KMS-11 (cell line): ENCODE results near the gene ACAD8.

ENCODE experiments used
- H2AFZ ChIP-seq: fragments of 200-600 bp; sonication (generic); 2 replicates; pipeline ENCODE4 v1.6.1; 2016; ENCODE audit warnings: antibody characterized with exemption, mixed run types, low read depth
- H3K27ac ChIP-seq: fragments of 200-600 bp; sonication (generic); 2 replicates; pipeline ENCODE4 v1.6.1; 2016; ENCODE audit warnings: mild to moderate bottlenecking, mixed run types
- H3K27me3 ChIP-seq: fragments of 200-600 bp; sonication (generic); 2 replicates; pipeline ENCODE4 v1.6.1; 2017; ENCODE audit warnings: mild to moderate bottlenecking, low read depth, mixed run types, moderate library complexity; ENCODE audit not compliant: insufficient read depth
- H3K36me3 ChIP-seq: fragments of 200-600 bp; sonication (generic); 2 replicates; pipeline ENCODE4 v1.6.1; 2017; ENCODE audit warnings: mild to moderate bottlenecking, mixed run types; ENCODE audit not compliant: insufficient read depth
- H3K4me1 ChIP-seq: fragments of 200-600 bp; sonication (generic); 2 replicates; pipeline ENCODE4 v1.6.1; 2016; ENCODE audit warnings: mild to moderate bottlenecking, low read depth, mixed run types; ENCODE audit not compliant: poor library complexity, severe bottlenecking
- H3K4me2 ChIP-seq: fragments of 200-600 bp; sonication (generic); 2 replicates; pipeline ENCODE4 v1.7.0; 2016; ENCODE audit warnings: mild to moderate bottlenecking, mixed run types
- H3K4me3 ChIP-seq: fragments of 200-600 bp; sonication (generic); IDR thresholded peaks from 2 replicates; pipeline ENCODE4 v1.6.1; 2017; ENCODE audit warnings: low read depth, low read length, mixed read lengths; ENCODE audit not compliant: insufficient read depth
- H3K79me2 ChIP-seq: fragments of 200-600 bp; sonication (generic); 2 replicates; pipeline ENCODE4 v1.6.1; 2016; ENCODE audit warnings: low read depth, mixed run types; ENCODE audit not compliant: insufficient read depth
- H3K9ac ChIP-seq: fragments of 200-600 bp; sonication (generic); 2 replicates; pipeline ENCODE4 v1.6.1; 2016; ENCODE audit warnings: mild to moderate bottlenecking, mixed run types
- H4K20me1 ChIP-seq: fragments of 200-600 bp; sonication (generic); 2 replicates; pipeline ENCODE4 v1.6.1; 2016; ENCODE audit warnings: mild to moderate bottlenecking, mixed run types; ENCODE audit not compliant: insufficient read depth
- CTCF ChIP-seq: fragments of 200-600 bp; sonication (generic); conservative IDR thresholded peaks from 2 replicates; pipeline ENCODE4 v1.6.1; 2017; ENCODE audit warnings: low read depth, mild to moderate bottlenecking, antibody characterized with exemption, low read length, moderate library complexity, mixed read lengths

ACAD8 gene

GRCh38 chr11:134236834-134237556, 16.4 kb upstream of the ACAD8 start:
- Histone ChIP-seq H3K27ac (no peak overlapping the region), H3K4me2 (no peak overlapping the region), H3K36me3 (no peaks in the 10 kb centered on the region), H3K9ac (no peak overlapping the region), H4K20me1 (no peaks in the 10 kb centered on the region), H3K79me2 (no peaks in the 10 kb centered on the region), H2AFZ (no peak overlapping the region), H3K4me1 (no peaks in the 10 kb centered on the region), H3K4me3 (no peak overlapping the region), H3K27me3 (no peaks in the 10 kb centered on the region)
- no peak for TF ChIP-seq CTCF

- Histone ChIP-seq H3K4me3 (no peak overlapping the region), H2AFZ (no peak overlapping the region), H3K27ac (no peak overlapping the region), H3K36me3 (no peaks in the 10 kb centered on the region), H3K79me2 (no peaks in the 10 kb centered on the region), H3K4me1 (no peaks in the 10 kb centered on the region), H4K20me1 (no peaks in the 10 kb centered on the region), H3K9ac (no peak overlapping the region), H3K4me2 (no peak overlapping the region), H3K27me3 (no peaks in the 10 kb centered on the region)
- TF ChIP-seq CTCF: no peak
These were observed 15.8 kb upstream of the ACAD8 start for GRCh38 chr11:134237557-134237922.

GRCh38 chr11:134238956-134239355, 14.4 kb upstream of the ACAD8 start:
- TF ChIP-seq CTCF: no peak
- H3K4me3 ChIP-seq: no peak overlapping the region
- no peaks in the 10 kb centered on the region for H4K20me1 ChIP-seq
- H3K27ac ChIP-seq: no peak overlapping the region
- no peaks in the 10 kb centered on the region for H3K79me2 ChIP-seq
- H2AFZ ChIP-seq: no peak overlapping the region
- H3K27me3 ChIP-seq: no peaks in the 10 kb centered on the region
- H3K36me3 ChIP-seq: no peaks in the 10 kb centered on the region
- H3K4me2 ChIP-seq: no peak overlapping the region
- no peaks in the 10 kb centered on the region for H3K4me1 ChIP-seq
- H3K9ac ChIP-seq: no peak overlapping the region

GRCh38 chr11:134240592-134240991, 12.8 kb upstream of the ACAD8 start:
- no peak for TF ChIP-seq CTCF
- Histone ChIP-seq H4K20me1 (no peaks in the 10 kb centered on the region), H3K4me2 (no peak overlapping the region), H3K79me2 (no peaks in the 10 kb centered on the region), H3K9ac (no peak overlapping the region), H3K27ac (no peak overlapping the region), H3K4me1 (no peaks in the 10 kb centered on the region), H3K36me3 (no peaks in the 10 kb centered on the region), H3K27me3 (no peaks in the 10 kb centered on the region), H3K4me3 (no peak overlapping the region), H2AFZ (no peak overlapping the region)
